Measurements from ENCODE around the gene POU6F2. TPM values are rescaled to one million over a fixed set of nuclear protein-coding genes. Genes with fewer than 3 reads are reported as not detected.
"Not testable (repeated sequence)": the region's sequence is repeated elsewhere in the genome, so short reads cannot be mapped to it uniquely, and the experiment has no call there.

POU6F2 gene
- total and polyA plus RNA-seq, 4 donors, result 0.38 to 1.9 (median 1.5) TPM; not detected in 1

GRCh38 chr7:39184391-39184790, 206.7 kb downstream of the POU6F2 start:
- H3K4me1 ChIP-seq (ENCODE audit: control insufficient read depth in 1 of 2, insufficient read depth in 2 of 2, low read length in 2 of 2), result no peaks in the 10 kb centered on the region
- ATAC-seq (ENCODE audit: low FRiP score) (no peak), DNase-seq (no peak)
- peaks cover 0 to 3% of the 10 kb centered on the region in 2 donors for H3K27me3 ChIP-seq (ENCODE audit: control insufficient read depth in 1 of 2, insufficient read depth in 2 of 2, low read length in 1 of 2)
- no peak overlapping the region for H3K4me3 ChIP-seq (ENCODE audit: low read length in 2 of 2)
- no peaks in the 10 kb centered on the region for H3K9me3 ChIP-seq (ENCODE audit: control insufficient read depth, low read length)
- H3K27ac ChIP-seq (ENCODE audit: low read depth in 1 of 2, low read length in 2 of 2), result no peak overlapping the region
- intact Hi-C loops (cut with DNase I), result no loop called here
- H3K36me3 ChIP-seq (ENCODE audit: control insufficient read depth in 1 of 2, insufficient read depth in 2 of 2, low read length in 1 of 2), result no peaks in the 10 kb centered on the region
- 28 to 41% methylated on average over 3 of the region's 3 CpGs for WGBS, 2 donors

- Histone ChIP-seq H3K36me3 (ENCODE audit: control insufficient read depth in 1 of 2, insufficient read depth in 2 of 2, low read length in 1 of 2) (no peaks in the 10 kb centered on the region), H3K4me3 (ENCODE audit: low read length in 2 of 2) (no peak overlapping the region), H3K27me3 (ENCODE audit: control insufficient read depth in 1 of 2, insufficient read depth in 2 of 2, low read length in 1 of 2) (peaks cover 0 to under 1% of the 10 kb centered on the region in 2 donors), H3K4me1 (ENCODE audit: control insufficient read depth in 1 of 2, insufficient read depth in 2 of 2, low read length in 2 of 2) (no peaks in the 10 kb centered on the region), H3K27ac (ENCODE audit: low read depth in 1 of 2, low read length in 2 of 2) (no peak overlapping the region), H3K9me3 (ENCODE audit: control insufficient read depth, low read length) (no peaks in the 10 kb centered on the region)
- ATAC-seq (ENCODE audit: low FRiP score) (no peak), DNase-seq (no peak)
- WGBS, 2 donors, result 73 to 74% methylated on average over 2 of the region's 2 CpGs
- intact Hi-C loops (cut with DNase I), result no loop called here
Observed at GRCh38 chr7:39186131-39186530, 208.4 kb downstream of the POU6F2 start.

- Histone ChIP-seq H3K27me3 (ENCODE audit: control insufficient read depth in 1 of 2, insufficient read depth in 2 of 2, low read length in 1 of 2) (no peaks in the 10 kb centered on the region), H3K4me3 (ENCODE audit: low read length in 2 of 2) (no peak overlapping the region), H3K27ac (ENCODE audit: low read depth in 1 of 2, low read length in 2 of 2) (no peak overlapping the region), H3K9me3 (ENCODE audit: control insufficient read depth, low read length) (no peaks in the 10 kb centered on the region), H3K36me3 (ENCODE audit: control insufficient read depth in 1 of 2, insufficient read depth in 2 of 2, low read length in 1 of 2) (no peaks in the 10 kb centered on the region), H3K4me1 (ENCODE audit: control insufficient read depth in 1 of 2, insufficient read depth in 2 of 2, low read length in 2 of 2) (no peaks in the 10 kb centered on the region)
- intact Hi-C loops (cut with DNase I), result no loop called here
- DNase-seq, result no peak
- ATAC-seq (ENCODE audit: low FRiP score), result no peak
- 70 to 78% methylated on average over 4 of the region's 4 CpGs for WGBS, 2 donors
Observed at GRCh38 chr7:39186671-39187070, 209.0 kb downstream of the POU6F2 start.

- ATAC-seq (ENCODE audit: low FRiP score) (no peak), DNase-seq (no peak)
- no peaks in the 10 kb centered on the region for H3K9me3 ChIP-seq (ENCODE audit: control insufficient read depth, low read length)
- no peak overlapping the region for H3K27ac ChIP-seq (ENCODE audit: low read depth in 1 of 2, low read length in 2 of 2)
- WGBS, 2 donors, result 50 to 58% methylated on average over 4 of the region's 4 CpGs
- no peaks in the 10 kb centered on the region for H3K36me3 ChIP-seq (ENCODE audit: control insufficient read depth in 1 of 2, insufficient read depth in 2 of 2, low read length in 1 of 2)
- H3K4me3 ChIP-seq (ENCODE audit: low read length in 2 of 2), result no peak overlapping the region
- intact Hi-C loops (cut with DNase I), result no loop called here
- no peaks in the 10 kb centered on the region for H3K27me3 ChIP-seq (ENCODE audit: control insufficient read depth in 1 of 2, insufficient read depth in 2 of 2, low read length in 1 of 2)
- H3K4me1 ChIP-seq (ENCODE audit: control insufficient read depth in 1 of 2, insufficient read depth in 2 of 2, low read length in 2 of 2), result no peaks in the 10 kb centered on the region
Observed at GRCh38 chr7:39187130-39187529, 209.4 kb downstream of the POU6F2 start.

GRCh38 chr7:39192476-39192875, 214.8 kb downstream of the POU6F2 start:
- H3K27me3 ChIP-seq (ENCODE audit: control insufficient read depth in 1 of 2, insufficient read depth in 2 of 2, low read length in 1 of 2), result no peaks in the 10 kb centered on the region
- WGBS, 2 donors, result 27 to 57% methylated on average over 1 of the region's 1 CpG
- intact Hi-C loops (cut with DNase I), result no loop called here
- no peak overlapping the region for H3K4me3 ChIP-seq (ENCODE audit: low read length in 2 of 2)
- H3K36me3 ChIP-seq (ENCODE audit: control insufficient read depth in 1 of 2, insufficient read depth in 2 of 2, low read length in 1 of 2), result no peaks in the 10 kb centered on the region
- ATAC-seq (ENCODE audit: low FRiP score), result no peak
- H3K9me3 ChIP-seq (ENCODE audit: control insufficient read depth, low read length), result no peaks in the 10 kb centered on the region
- H3K4me1 ChIP-seq (ENCODE audit: control insufficient read depth in 1 of 2, insufficient read depth in 2 of 2, low read length in 2 of 2), result no peaks in the 10 kb centered on the region
- no peak for DNase-seq
- no peak overlapping the region for H3K27ac ChIP-seq (ENCODE audit: low read depth in 1 of 2, low read length in 2 of 2)

- H3K9me3 ChIP-seq (ENCODE audit: control insufficient read depth, low read length); H3K27ac ChIP-seq (ENCODE audit: low read depth in 1 of 2, low read length in 2 of 2); DNase-seq; H3K4me3 ChIP-seq (ENCODE audit: low read length in 2 of 2); H3K4me1 ChIP-seq (ENCODE audit: control insufficient read depth in 1 of 2, insufficient read depth in 2 of 2, low read length in 2 of 2); H3K36me3 ChIP-seq (ENCODE audit: control insufficient read depth in 1 of 2, insufficient read depth in 2 of 2, low read length in 1 of 2); ATAC-seq (ENCODE audit: low FRiP score); intact Hi-C loops (cut with DNase I); H3K27me3 ChIP-seq (ENCODE audit: control insufficient read depth in 1 of 2, insufficient read depth in 2 of 2, low read length in 1 of 2): not testable (repeated sequence)
- 92 to 95% methylated on average over 10 of the region's 10 CpGs for WGBS, 2 donors
Observed at GRCh38 chr7:39194388-39194787, 216.7 kb downstream of the POU6F2 start.

- Histone ChIP-seq H3K4me3 (ENCODE audit: low read length in 2 of 2) (no peak overlapping the region), H3K9me3 (ENCODE audit: control insufficient read depth, low read length) (no peaks in the 10 kb centered on the region), H3K36me3 (ENCODE audit: control insufficient read depth in 1 of 2, insufficient read depth in 2 of 2, low read length in 1 of 2) (no peaks in the 10 kb centered on the region), H3K4me1 (ENCODE audit: control insufficient read depth in 1 of 2, insufficient read depth in 2 of 2, low read length in 2 of 2) (no peaks in the 10 kb centered on the region), H3K27ac (ENCODE audit: low read depth in 1 of 2, low read length in 2 of 2) (no peak overlapping the region), H3K27me3 (ENCODE audit: control insufficient read depth in 1 of 2, insufficient read depth in 2 of 2, low read length in 1 of 2) (no peaks in the 10 kb centered on the region)
- DNase-seq (no peak), ATAC-seq (ENCODE audit: low FRiP score) (no peak)
- 82 to 83% methylated on average over 5 of the region's 5 CpGs for WGBS, 2 donors
- intact Hi-C loops (cut with DNase I), result no loop called here
Observed at GRCh38 chr7:39195967-39196366, 218.3 kb downstream of the POU6F2 start.

- Histone ChIP-seq H3K4me3 (ENCODE audit: low read length in 2 of 2) (no peak overlapping the region), H3K4me1 (ENCODE audit: control insufficient read depth in 1 of 2, insufficient read depth in 2 of 2, low read length in 2 of 2) (no peaks in the 10 kb centered on the region), H3K27ac (ENCODE audit: low read depth in 1 of 2, low read length in 2 of 2) (no peak overlapping the region), H3K27me3 (ENCODE audit: control insufficient read depth in 1 of 2, insufficient read depth in 2 of 2, low read length in 1 of 2) (no peaks in the 10 kb centered on the region), H3K9me3 (ENCODE audit: control insufficient read depth, low read length) (no peaks in the 10 kb centered on the region), H3K36me3 (ENCODE audit: control insufficient read depth in 1 of 2, insufficient read depth in 2 of 2, low read length in 1 of 2) (no peaks in the 10 kb centered on the region)
- DNase-seq, result no peak
- WGBS, 2 donors, result 86% methylated on average over 1 of the region's 1 CpG
- ATAC-seq (ENCODE audit: low FRiP score), result no peak
- intact Hi-C loops (cut with DNase I), result no loop called here
Observed at GRCh38 chr7:39197831-39198230, 220.1 kb downstream of the POU6F2 start.

- Histone ChIP-seq H3K4me3 (ENCODE audit: low read length in 2 of 2) (no peak overlapping the region), H3K36me3 (ENCODE audit: control insufficient read depth in 1 of 2, insufficient read depth in 2 of 2, low read length in 1 of 2) (no peaks in the 10 kb centered on the region), H3K27me3 (ENCODE audit: control insufficient read depth in 1 of 2, insufficient read depth in 2 of 2, low read length in 1 of 2) (no peaks in the 10 kb centered on the region), H3K9me3 (ENCODE audit: control insufficient read depth, low read length) (no peaks in the 10 kb centered on the region), H3K4me1 (ENCODE audit: control insufficient read depth in 1 of 2, insufficient read depth in 2 of 2, low read length in 2 of 2) (no peaks in the 10 kb centered on the region), H3K27ac (ENCODE audit: low read depth in 1 of 2, low read length in 2 of 2) (no peak overlapping the region)
- intact Hi-C loops (cut with DNase I), result no loop called here
- ATAC-seq (ENCODE audit: low FRiP score), result no peak
- WGBS, 2 donors, result 74 to 82% methylated on average over 2 of the region's 2 CpGs
- no peak for DNase-seq
Observed at GRCh38 chr7:39198556-39198955, 220.8 kb downstream of the POU6F2 start.

Data from aorta (tissue), 5 donors.